ENCODE measurements around the gene SSR3.
"Not testable (repeated sequence)": the region's sequence is repeated elsewhere in the genome, so short reads cannot be mapped to it uniquely, and the experiment has no call there.

Gene SSR3

DNA sequence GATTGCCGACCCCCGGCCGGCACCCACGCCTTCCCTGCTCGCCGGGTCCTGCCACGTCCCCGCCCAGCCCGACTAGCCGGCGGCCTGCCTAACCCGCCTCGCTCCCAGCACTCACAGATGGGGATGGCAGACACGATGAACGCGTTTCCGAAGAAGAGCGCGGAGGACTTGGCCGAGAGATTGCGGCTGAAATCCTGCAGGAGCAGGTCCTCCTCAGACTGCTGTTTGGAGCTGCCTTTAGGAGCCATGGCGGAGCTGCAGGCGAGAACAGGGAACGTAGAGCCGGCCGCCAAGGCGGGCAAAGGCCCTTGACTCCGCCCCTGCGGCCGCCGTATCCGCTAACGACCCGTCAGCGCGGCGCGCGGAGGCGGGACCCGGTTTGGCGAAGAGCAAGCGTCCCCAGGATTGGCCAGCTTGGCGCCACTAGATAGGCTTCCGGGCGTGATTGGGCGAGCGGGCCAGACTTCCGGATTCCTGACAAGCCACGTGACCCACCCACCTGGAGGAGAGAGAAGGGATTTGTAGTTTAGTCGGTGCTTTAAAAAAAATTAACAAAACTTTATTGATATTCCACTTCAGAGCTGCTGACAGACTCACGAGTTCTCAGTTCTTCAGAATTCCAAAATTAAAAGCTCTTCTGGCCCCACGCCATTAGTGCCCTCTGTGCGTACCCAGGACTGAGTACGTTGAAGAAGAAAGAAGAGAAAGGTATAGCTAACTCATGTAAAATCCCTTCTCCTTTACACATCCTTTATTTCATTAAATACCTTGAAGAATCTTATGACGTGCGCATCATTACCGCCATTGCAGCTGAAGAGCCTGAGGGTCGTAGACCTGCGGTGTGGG lies at the start of gene SSR3:
SSR3 (minus strand) TSS at position 276 of the 846 bp plus-strand sequence; CDS start at position 248, 28 bp downstream.
- peak; percentile 99 for DNase-seq

DNA sequence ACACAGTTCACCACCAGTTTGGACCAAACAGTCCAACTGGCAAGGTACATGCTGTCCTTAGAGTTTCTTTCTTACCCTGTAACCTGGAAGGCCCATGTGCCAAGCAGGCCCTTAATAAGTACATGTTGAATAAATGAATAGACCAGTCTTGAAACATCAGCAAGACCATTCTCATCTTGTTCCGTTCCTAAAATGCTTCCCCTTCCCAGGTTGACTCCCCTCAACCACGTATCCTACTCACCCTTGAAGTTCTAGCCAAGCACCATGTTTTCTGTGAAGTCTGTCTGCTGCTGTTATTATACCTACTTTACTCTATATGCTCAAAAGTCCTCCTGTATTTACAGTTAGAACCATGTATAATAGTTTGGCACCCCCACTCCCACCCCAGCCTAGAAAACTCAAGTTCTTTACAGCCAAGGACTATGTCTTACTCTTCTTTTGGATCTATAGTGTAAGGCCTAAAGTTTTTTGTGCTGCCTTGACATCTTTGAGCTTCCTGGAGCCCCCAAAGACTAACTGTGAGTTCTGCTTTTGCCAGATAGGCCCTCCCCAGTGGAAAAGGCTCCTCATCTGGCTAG lies 49.2 kb upstream of the SSR3 start:
- DNase-seq: no peak

GRCh38 chr3:156603379-156604017 lies 48.6 kb upstream of the SSR3 start:
- DNase-seq: no peak

GRCh38 chr3:156602424-156602823 lies 47.5 kb upstream of the SSR3 start:
- DNase-seq: no peak

- DNase-seq: no peak
Observed at GRCh38 chr3:156601497-156601896, 46.6 kb upstream of the SSR3 start.

GRCh38 chr3:156600834-156601233 lies 45.9 kb upstream of the SSR3 start:
- DNase-seq: no peak

DNA sequence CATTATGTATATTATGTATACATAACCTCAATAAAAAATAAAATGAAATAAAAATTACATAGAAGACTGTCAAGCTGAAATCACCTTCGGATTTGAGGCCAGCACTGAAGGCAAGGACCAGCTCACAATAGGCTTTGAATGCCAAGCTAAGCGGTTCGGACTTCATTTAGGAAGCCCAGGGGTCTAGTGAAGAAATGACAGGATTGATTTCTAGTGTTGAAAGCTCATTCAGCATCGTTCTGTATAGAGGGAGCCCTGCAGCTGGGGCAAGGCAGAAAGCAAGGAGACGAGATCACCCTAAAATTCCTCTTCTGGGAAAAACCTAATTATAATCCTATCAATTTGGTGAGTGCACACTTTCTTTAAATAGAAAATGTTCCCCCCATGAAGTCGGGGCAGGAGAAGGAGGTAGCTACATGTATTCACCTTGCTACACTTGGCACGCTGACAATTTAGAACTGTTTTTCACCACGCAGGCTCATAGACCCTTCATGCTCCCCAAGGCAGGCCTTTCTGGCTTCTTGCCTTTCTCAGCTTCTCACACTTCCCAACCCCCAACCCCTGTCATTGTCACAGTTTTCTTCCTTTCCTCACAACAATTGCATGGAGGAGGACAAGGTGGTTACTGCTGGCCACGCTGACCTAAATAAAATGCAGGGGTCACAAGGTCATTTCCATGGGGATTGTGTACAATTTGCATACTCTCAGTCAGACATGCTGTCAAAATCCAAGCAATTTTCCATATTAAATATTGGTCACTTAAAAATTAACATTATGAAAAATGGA lies 44.4 kb upstream of the SSR3 start:
- DNase-seq: no peak

DNA sequence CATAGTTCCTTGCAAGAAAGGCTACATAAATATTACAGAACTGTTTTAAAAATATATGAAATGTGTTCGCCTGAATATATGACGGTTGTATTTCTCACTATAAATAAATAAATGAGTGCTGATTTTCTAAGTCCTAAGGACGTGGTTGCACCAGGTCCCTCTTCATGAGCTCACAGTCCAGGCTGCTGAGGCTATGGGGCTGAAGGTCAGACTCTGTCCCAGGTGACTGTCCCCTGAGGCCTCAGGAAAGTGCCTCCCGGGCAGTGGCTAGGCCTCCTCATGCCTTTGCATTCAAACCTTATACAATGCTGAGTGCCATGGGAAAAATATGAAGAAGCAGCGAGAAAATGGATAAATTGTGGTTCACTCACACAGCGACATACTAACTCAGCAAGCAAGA lies 43.5 kb upstream of the SSR3 start:
- no peak for DNase-seq

GRCh38 chr3:156594219-156594683 lies 39.3 kb upstream of the SSR3 start:
- no peak for DNase-seq

GRCh38 chr3:156593814-156594213 lies 38.9 kb upstream of the SSR3 start:
- DNase-seq: no peak

DNA sequence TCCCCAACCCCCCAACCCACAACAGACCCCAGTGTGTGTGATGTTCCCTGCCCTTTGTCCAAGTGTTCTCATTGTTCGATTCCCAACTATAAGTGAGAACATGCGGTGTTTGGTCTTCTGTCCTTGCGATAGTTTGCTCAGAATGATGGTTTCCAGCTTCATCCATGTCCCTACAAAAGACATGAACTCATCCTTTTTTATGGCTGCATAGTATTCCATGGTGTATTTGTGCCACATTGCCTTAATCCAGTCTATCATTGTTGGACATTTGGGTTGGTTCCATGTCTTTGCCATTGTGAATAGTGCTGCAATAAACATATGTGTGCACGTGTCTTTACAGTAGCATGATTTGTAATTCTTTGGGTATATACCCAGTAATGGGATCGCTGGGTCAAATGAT lies 34.9 kb upstream of the SSR3 start:
- DNase-seq: not testable (repeated sequence)

DNA sequence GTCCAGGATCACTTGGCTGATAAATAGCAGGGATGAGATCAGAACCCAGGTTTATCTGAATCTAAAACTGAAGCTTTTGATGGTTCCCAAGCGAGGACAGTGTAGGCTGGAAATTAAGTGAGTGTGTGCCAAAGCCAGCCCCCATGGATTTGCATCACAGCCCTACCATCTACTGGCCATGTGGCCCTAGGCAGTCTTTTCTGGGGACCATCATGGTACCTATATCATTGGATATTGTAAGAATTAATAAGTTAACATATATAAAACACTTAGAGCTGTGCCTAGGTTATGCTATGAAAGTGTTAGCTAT lies 32.8 kb upstream of the SSR3 start:
- DNase-seq: no peak

DNA sequence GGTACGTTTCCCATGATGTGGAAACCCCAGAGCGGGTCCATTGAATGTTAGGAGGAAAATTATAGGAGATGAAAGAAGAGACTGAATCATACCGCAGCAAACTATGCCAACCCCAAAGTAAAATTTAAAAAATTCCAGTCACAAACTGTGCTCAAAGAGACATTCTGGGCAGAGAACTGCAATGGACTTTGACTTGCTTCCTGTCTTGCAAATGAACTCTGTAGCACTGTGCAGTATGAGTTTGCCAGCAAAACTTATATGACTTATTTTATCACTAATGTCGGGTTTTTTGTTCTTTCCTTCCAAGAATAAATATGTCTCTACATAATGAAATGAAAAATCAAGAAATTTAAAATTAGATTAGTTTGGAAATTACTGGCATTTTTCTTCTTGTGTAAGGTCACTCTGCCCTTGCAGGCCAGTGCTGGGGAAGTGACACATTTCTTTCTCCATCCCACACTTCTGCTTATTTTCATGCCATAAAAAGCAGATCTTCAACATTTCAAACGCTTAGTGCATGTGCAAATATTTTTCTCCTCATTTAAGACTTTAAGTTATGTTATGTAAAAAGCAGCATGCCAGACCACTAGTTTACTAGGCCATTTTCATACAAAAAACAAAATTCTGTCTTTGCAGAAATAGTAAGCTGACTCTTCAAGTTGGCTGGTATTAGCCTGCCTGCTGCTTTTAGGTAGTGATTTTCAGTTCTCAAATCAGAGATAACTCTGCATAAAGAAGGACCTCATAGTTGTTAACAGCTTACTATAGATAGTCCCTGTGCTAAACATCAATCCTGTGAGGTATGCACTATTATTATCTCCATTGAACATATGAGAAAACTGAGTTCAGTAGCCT lies 32.2 kb upstream of the SSR3 start:
- DNase-seq: no peak

DNA sequence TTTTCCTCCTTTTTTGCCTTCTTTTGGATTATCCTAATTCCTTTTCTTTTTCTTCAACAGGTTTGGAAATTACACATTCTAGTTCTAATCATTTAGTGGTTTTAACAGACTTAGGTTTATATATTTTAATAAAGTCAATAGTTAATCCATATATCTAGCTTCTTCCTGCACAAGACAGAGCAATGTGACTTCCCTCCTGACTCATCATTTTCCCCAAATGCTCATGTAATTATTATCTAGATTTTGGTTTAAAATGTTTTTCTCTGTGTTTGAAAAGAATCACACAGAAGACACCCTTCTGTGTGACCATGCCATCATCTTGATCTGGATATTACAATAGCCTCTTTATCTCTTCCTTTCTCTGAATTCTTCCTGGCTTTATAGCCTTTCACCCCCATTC lies 28.6 kb upstream of the SSR3 start:
- no peak for DNase-seq

DNA sequence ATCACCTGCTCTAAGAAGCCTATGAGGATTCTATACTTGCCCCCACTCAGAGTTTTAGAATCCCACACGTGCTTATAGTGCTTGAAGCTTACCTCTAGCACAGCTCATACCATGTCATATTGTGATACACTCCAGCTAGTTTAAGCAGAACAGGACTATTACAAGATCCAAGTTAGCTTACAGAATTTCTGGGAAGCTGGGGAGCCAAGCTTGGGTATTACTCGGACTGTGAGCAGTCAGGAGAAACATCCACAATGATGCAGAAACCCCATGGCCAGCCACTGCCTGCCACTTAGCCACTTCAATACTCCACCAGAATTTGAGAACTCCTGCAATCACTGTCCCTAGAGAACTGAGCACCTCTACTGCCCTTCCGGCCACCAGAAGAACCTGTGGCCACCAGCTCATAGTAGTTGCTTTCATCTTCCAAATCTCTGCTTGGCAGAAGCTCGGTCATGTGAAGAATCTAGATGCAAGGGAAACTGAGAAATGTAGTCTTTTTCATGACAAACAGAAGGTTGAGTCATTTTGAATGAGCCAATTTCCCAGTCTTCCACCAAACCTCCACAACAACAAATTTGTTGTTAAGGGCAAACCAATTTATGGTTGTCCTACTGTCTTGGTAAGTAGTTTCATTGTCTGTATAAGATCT lies 27.7 kb upstream of the SSR3 start:
- no peak for DNase-seq

DNA sequence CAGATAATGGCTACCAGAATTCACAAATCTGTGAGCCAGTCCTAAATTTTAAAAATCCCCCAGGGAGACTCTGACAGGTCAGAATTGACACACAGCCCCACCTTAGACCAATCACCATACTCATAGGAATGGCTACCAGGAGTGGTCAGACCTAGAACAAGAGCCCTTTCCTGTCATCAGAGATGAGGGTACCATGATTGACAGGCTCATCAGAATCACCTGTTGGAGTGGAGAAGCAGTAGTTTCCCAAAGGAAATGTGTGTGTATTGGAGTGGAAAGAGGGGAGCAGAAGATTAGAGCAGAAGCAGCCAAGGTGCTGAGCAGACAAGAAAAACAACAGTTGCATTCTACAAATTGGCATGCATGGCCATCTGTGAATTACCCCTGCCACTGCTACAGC lies 27.0 kb upstream of the SSR3 start:
- no peak for DNase-seq

DNA sequence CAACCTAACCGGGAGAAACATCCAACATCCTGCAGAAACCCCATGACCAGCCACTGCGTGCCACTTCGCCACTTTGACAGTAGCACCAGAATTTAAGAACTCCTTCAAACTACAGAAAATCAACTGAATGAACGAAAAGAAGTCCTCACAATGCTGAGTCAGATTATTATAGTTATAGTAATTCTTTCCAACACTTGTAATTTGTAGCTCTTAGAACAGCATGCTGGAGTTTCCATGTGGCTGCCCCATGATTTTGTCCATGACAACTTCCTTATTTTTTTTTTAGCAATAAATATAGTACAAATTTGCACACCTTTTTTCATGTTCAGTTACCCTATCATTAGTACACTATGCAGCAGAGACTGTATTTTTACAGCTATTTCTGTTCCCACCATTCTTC lies 26.1 kb upstream of the SSR3 start:
- DNase-seq: no peak

- no peak for DNase-seq
Observed at GRCh38 chr3:156579427-156579851, 24.5 kb upstream of the SSR3 start.

DNA sequence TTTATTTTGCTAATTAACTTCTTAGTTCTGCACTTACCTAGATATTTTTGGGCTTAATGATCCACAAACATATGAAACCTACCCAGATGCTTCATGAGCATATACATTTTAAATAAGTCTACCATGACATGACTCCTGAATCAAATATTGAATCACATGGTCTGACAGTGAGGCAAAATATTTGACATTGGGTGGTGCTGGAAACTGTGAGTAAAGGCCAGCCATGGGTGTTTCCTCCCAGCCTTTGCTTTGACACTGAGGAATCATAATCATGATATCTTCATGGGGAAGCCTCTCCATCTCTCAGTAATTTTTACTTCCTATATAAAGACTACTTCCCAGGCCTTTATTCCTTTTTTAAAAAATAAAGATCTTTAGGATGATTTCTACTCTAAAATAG lies 22.8 kb upstream of the SSR3 start:
- no peak for DNase-seq

GRCh38 chr3:156576651-156577348 lies 21.9 kb upstream of the SSR3 start:
- DNase-seq: no peak

DNA sequence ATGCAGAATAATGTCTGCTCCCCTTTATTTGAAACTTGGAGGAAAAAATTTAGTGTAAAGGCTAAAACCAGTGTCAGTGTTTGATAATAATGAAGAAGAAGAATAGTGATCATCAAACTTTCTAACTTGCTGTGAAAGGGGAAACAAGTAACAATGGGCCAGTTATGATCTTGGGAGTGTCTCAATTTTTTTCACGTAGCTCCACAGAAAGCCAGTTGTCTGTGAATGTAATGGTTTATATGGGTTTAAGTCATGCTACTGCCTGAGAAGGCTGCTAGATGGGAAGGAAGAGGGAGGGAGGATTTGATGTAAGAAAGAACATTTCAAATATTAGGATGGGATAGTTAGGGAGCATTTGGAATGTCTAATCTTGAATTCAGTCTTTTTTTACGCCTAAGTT lies 21.1 kb upstream of the SSR3 start:
- DNase-seq: no peak
